ENCODE measurements around the gene COMT.

COMT gene
- long read RNA-seq, transcript COMT-202 (6 exons, 2,437 nt), result major isoform, 671 of 745 reads
- long read RNA-seq, transcript COMT-204 (6 exons, 1,548 nt), result minor isoform, 5 of 745 reads
- long read RNA-seq, partial matches to known transcripts, result 11 of 745 reads
- long read RNA-seq, other reads (novel, unspliced or antisense), result 55 of 745 reads

DNA sequence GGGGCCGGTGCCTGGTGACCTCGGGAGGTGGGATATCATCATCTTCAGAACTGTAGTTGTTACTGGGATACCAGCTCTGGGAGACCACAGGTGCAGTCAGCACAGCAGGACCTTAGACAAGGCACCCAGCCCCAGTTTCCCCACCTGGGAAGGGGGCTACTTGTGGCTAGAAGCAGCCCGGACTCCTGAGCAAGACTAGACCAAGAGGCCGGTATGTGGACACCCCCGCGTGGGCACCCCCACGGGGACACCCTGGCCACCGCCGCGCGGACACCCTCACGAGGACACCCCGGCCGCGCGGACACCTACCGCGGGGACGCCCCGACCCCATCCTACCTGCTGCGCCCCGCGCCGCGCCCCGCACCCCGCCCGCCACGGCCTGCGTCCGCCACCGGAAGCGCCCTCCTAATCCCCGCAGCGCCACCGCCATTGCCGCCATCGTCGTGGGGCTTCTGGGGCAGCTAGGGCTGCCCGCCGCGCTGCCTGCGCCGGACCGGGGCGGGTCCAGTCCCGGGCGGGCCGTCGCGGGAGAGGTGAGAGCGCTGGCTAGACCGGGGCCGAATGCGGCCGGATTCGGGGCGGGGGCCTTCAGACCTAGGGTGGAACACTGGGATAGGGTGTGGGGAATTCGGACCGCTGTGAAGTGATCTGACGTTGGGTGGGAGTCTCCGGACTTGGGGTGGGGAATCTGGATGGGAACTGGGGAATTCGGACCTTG lies at the start of gene COMT, which contains the start of gene TXNRD2:
Gene COMT, plus strand, starts transcription at position 408 of the 718 bp plus-strand sequence. CDS start 20,755 bp downstream, outside the sequence.
Gene TXNRD2, minus strand, starts transcription at position 454 of the 718 bp plus-strand sequence. Its CDS starts 15 bp downstream, at position 439.
- TF ChIP-seq GABPA (IDR thresholded peaks at IDR 0.05; ENCODE audit: low read depth) (no peak), SPI1 (IDR thresholded peaks at IDR 0.05; ENCODE audit: borderline replicate concordance, low read depth) (no peak)
- TF ChIP-seq, protein P1, sequence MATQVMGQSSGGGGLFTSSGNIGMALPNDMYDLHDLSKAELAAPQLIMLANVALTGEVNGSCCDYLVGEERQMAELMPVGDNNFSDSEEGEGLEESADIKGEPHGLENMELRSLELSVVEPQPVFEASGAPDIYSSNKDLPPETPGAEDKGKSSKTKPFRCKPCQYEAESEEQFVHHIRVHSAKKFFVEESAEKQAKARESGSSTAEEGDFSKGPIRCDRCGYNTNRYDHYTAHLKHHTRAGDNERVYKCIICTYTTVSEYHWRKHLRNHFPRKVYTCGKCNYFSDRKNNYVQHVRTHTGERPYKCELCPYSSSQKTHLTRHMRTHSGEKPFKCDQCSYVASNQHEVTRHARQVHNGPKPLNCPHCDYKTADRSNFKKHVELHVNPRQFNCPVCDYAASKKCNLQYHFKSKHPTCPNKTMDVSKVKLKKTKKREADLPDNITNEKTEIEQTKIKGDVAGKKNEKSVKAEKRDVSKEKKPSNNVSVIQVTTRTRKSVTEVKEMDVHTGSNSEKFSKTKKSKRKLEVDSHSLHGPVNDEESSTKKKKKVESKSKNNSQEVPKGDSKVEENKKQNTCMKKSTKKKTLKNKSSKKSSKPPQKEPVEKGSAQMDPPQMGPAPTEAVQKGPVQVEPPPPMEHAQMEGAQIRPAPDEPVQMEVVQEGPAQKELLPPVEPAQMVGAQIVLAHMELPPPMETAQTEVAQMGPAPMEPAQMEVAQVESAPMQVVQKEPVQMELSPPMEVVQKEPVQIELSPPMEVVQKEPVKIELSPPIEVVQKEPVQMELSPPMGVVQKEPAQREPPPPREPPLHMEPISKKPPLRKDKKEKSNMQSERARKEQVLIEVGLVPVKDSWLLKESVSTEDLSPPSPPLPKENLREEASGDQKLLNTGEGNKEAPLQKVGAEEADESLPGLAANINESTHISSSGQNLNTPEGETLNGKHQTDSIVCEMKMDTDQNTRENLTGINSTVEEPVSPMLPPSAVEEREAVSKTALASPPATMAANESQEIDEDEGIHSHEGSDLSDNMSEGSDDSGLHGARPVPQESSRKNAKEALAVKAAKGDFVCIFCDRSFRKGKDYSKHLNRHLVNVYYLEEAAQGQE (IDR thresholded peaks at IDR 0.05; ENCODE audit: insufficient replicate concordance, low read depth), result peak; percentile 7
- Histone ChIP-seq H3K27ac (replicated peaks) (peak within 1 kb of the TSS; percentile 93), H3K27me3 (ENCODE audit: insufficient read depth, poor library complexity, severe bottlenecking) (no peaks in the 10 kb centered on the region), H3K4me3 (replicated peaks; ENCODE audit: insufficient read depth, low read length) (peak within 1 kb of the TSS; percentile 74)
- DNase-seq (ENCODE audit: low read depth in 1 of 2, low spot score in 1 of 2), result peak; percentile 60 to 64

DNA sequence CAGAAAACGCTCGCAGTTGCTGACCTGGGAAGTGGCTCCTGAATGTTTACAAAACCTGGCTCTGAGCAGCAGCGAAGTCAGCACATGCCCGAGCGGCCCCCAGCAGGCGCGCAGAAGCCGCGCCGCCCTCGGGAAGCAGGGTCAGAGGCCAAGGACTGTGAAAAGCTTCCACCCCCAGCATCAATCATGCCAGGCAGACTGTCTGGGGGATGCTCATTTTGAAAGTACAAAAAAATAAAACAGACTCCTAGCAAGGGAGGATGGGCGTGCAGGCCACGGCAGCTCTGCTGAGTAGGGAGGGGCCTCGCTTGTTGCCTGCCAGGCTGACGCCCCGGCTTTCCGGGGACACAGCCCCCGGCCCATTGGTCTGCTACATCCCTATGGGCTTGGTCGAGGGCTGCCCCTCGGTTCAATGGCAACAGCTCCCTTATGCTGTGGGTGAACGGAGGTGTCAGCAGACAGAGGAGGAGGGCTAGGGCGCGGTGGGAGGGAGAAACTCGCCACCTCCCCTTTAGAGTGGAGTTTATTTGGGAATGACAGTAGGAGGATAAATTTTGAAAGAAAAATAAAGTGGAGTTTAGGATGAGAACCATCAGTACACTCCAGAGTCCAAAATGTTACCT lies 49.2 kb upstream of the COMT start:
- 0 out of 2 replicates have a peak, but pooled peaks have one; percentile 1 for TF ChIP-seq GABPA (IDR thresholded peaks at IDR 0.05; ENCODE audit: low read depth)
- TF ChIP-seq, protein P1 (IDR thresholded peaks at IDR 0.05; ENCODE audit: insufficient replicate concordance, low read depth), result no peak
- no peaks in the 10 kb centered on the region for H3K27me3 ChIP-seq (ENCODE audit: insufficient read depth, poor library complexity, severe bottlenecking)
- no peak for DNase-seq (ENCODE audit: low read depth in 1 of 2, low spot score in 1 of 2)
- no peak overlapping the region for H3K4me3 ChIP-seq (replicated peaks; ENCODE audit: insufficient read depth, low read length)
- peak overlapping the region; percentile 86 for H3K27ac ChIP-seq (replicated peaks)

GRCh38 chr22:19892925-19893324 lies 48.6 kb upstream of the COMT start:
- no peak for TF ChIP-seq SPI1 (IDR thresholded peaks at IDR 0.05; ENCODE audit: borderline replicate concordance, low read depth)
- TF ChIP-seq POLR2AphosphoS5 (IDR thresholded peaks at IDR 0.05; ENCODE audit: low read depth), result no peak
- TF ChIP-seq, protein P1 (IDR thresholded peaks at IDR 0.05; ENCODE audit: insufficient replicate concordance, low read depth), result no peak
- TF ChIP-seq, protein P2, sequence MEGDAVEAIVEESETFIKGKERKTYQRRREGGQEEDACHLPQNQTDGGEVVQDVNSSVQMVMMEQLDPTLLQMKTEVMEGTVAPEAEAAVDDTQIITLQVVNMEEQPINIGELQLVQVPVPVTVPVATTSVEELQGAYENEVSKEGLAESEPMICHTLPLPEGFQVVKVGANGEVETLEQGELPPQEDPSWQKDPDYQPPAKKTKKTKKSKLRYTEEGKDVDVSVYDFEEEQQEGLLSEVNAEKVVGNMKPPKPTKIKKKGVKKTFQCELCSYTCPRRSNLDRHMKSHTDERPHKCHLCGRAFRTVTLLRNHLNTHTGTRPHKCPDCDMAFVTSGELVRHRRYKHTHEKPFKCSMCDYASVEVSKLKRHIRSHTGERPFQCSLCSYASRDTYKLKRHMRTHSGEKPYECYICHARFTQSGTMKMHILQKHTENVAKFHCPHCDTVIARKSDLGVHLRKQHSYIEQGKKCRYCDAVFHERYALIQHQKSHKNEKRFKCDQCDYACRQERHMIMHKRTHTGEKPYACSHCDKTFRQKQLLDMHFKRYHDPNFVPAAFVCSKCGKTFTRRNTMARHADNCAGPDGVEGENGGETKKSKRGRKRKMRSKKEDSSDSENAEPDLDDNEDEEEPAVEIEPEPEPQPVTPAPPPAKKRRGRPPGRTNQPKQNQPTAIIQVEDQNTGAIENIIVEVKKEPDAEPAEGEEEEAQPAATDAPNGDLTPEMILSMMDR (IDR thresholded peaks at IDR 0.05; ENCODE audit: insufficient read depth, low read length), result no peak
- TF ChIP-seq GABPA (IDR thresholded peaks at IDR 0.05; ENCODE audit: low read depth), result no peak
- Histone ChIP-seq H3K27me3 (ENCODE audit: insufficient read depth, poor library complexity, severe bottlenecking) (no peaks in the 10 kb centered on the region), H3K4me3 (replicated peaks; ENCODE audit: insufficient read depth, low read length) (no peak overlapping the region), H3K27ac (replicated peaks) (no peak overlapping the region)
- DNase-seq (ENCODE audit: low read depth in 1 of 2, low spot score in 1 of 2), result no peak

All from HL-60 (cell line).